Stimulated activated CD8-positive, alpha-beta memory T cell treated with anti-CD3 and anti-CD28 coated beads, Interleukin-7, amount 100 ng/mL, for 1 hour (primary cell): ENCODE measurements around the gene ASPRV1.
"Not testable (repeated sequence)": the region's sequence is repeated elsewhere in the genome, so short reads cannot be mapped to it uniquely, and the experiment has no call there.

ENCODE experiments used
- DNase-seq, 2 donors: peaks; one replicate each; pipeline ENCODE4 v3.0.0-alpha.2; 2020; ENCODE audit warnings: low read depth in 2 of 2

The ASPRV1 gene

DNA sequence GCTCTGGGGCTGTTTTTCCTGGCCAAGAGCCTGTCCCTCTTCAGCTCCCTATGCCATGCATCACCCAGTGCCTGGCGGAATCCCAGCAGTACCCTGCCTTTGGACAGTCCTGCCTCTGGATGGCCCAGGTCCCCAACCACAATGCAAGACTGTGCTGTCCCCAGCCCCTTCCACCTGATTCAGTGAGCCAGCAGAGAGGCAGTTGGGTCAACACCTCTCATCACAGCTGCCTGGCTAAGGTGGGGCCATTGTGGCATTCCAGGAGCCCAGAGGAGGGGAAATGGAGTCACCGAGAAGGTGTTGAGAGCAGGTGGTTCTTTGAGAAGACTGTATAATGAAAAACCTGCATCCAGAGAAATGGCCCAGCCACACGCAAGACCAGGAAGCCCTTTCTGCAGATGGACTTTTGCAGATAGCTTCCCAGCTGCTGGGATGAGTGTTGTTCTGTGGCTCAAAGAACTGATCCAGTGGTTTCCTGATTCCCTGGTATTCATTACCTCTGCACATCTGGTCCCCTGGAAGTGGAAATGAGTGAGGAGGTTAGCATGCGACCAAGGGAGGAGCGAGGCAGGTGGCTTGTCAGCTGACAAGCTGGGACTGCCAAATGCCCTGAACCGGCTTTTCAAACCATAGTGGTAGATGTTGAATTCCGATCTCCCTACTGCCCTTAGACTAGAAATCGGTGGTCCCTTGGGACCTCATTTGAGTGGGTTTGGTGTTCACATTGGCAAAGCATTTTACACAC is 1.7 kb upstream of the ASPRV1 start:
- DNase-seq, result no peak

DNA sequence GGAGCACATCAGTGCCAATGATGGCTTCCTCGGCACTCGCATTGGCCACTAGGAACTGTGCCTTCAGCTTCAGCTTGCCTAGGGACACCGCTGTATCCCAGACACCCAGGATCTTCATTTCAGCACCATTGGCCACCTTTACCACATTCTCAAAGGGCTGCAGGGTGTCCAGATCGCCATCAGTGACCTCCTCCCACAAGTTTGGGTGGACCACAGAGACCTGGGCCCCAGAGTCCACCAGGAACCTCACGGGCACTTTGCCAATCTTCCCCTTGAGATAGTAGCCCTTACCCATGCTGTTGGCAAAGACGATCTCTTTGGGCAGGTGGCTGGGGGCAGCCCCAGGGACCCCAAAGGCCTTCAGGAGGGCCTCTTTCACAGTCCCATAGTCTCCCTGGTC is 610 bp downstream of the ASPRV1 start:
- no peak for DNase-seq

DNA sequence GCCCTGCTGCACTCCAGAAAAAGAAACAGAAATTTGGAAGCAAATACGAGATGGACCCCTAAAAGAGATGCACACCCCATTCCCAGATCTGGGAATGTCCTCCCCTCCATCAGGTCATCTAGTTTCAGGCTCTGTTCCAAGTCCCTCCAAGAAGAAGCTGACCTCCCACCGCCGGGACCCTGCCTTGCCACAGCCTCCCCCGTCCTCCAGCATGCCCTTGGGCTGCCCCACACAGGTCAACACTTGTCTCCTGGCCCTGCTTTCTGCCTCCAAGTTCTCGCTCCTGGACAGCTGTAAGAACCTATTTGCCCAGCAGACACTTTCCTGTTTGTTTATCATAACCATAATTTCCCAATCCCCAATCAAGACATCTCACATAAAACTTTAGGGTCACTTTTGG is 2.0 kb downstream of the ASPRV1 start:
- DNase-seq, result no peak

DNA sequence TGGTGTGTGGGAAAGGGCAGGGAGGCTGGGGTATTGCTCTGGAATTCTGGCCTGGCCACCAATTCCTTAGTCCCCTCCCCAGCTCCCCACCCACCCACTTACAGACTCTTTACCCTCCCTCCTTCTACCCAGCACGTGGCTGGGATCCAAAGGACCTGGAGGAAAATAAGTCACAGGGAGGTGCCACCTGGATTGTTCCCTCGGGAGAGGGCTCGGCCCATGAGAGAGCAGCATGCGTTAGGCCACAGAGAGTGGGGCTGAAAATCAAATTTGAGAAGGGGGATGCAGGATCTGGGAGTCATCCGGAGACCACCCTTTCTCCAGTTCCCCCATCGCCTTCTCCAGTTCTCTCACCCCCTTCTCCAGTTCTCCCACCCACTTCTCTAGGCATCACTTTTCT is 3.0 kb downstream of the ASPRV1 start:
- no peak for DNase-seq

DNA sequence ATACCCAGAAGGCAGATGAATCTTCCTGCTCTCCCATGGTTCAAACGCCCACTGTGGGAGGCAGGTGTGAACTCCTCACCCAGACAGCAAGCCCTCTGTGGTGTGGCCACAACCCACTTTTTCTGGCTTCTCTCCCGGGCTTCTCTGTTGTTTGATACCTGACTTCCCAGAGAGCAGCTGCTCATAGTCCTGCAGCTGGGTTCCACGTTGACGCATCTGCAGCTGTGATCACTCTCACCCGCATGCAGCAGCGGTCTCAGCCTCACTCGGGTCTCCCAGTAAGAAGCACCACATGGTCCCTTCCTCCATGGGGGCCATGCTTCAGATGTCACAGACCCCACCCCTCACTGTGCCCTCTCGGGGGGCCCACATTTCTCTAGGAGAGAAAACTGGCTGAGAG is 3.5 kb downstream of the ASPRV1 start:
- no peak for DNase-seq

DNA sequence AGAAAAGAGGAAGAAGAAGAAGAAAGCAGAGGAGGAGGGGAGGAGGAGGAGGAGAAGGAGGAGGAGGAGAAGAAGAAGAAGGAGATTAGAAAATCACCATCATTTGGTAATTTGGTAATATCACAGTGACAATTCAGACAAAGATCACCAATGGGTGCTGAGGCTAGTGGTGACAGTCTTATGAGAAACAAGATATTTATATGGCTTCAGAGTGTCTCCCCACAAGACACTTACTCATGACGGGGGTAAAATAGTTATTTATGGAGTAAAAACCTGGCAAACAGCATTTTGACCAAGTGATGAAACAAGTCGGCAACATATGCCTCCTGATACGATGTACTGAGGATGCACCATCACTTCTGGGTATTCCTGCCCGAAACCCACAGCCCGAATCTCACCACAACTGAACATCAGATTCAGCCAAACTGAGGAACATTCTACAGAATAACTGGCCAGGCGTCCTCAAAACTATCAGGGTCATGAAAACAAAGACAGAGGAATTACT is 4.9 kb downstream of the ASPRV1 start:
- no peak for DNase-seq

DNA sequence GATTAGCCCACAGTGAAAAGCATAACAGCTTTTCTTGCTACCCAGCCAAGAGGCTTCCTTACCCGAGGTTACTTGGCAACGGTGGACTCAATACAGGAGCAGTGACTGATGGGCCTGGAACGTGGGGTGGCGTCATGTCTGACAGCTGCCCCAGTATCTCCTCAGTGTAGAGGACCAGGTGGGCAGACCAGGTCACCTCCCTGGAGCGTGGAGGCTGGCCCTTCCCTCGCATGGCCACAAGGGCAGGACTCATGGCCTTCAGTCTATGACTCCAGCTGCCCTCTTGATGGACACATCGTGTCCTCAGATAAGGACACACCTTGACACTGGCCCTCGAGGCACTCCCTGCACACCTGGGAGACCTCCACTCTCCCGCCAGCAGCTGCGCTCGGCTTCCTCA is 6.4 kb downstream of the ASPRV1 start:
- no peak for DNase-seq

DNA sequence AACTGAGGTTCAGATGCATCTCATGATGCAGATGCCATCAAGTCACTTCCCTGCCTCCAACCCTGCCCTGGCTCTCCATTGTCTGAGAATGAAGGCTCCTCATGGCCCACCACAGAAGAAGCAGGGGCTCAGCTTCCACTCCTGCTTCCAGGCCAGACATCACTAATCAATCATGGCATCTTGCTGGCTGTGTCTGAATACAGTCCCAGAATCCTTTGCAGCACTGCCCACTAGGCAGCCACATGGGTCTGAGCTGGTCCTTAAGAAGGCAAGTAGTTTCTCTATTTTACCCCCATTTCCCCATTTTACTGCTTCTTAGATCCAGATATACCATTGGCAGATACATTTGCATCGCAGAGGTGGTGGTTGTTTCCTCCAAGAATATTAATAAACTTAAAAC is 7.3 kb downstream of the ASPRV1 start:
- DNase-seq, result no peak

DNA sequence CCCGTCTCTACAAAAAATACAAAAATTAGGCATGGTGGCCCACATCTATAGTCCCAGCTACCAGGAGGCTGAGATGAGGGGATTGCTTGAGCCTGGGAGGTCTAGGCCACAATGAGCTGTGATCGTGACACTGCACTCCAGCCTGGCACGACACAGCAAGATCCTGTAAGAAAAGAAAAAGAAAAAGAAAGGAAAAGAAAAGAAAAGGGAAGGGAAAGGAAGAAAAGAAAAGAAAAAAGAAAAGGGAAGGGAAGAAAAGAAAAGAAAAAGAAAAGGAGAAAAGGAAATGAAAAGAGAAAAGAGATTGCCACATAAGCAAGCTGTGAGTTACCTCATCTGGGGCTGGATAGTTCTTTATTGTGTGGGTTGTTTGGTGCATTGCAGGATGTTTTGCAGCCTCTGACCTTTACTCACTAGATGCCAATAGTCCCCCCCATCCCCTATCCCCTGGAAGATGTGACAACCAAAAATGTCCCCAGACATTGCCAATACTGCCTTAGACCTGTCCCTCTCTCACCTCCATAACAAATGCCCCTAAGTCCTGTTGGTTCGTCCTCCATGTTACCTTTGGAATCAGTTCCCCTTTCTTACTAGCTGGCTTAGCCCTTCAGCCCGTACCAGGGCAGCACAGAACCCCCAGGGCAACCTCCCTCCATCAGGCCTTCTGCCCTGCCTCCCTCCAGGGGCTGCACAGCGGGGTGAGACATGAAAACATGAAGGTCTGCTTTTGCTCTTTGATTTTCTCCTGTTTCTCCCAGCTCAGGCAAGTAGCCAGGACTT is 8.9 kb downstream of the ASPRV1 start:
- no peak for DNase-seq

DNA sequence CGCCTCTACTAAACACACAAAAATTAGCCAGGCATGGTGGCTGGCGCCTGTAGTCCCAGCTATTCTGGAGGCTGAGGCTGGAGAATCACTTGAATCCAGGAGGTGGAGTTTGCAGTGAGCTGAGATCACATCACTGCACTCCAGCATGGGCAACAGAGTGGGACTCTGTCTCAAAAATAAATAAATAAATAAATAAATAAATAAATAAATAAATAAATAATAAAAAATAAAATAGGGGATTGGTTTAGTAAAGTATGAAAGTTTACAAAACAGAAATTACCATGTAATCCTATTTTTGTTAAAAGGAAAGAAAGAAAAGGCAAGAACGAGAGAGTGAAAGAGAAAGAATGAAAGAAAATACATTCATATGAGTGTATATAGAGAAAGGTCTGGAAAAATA is 10.8 kb downstream of the ASPRV1 start:
- not testable (repeated sequence) for DNase-seq

DNA sequence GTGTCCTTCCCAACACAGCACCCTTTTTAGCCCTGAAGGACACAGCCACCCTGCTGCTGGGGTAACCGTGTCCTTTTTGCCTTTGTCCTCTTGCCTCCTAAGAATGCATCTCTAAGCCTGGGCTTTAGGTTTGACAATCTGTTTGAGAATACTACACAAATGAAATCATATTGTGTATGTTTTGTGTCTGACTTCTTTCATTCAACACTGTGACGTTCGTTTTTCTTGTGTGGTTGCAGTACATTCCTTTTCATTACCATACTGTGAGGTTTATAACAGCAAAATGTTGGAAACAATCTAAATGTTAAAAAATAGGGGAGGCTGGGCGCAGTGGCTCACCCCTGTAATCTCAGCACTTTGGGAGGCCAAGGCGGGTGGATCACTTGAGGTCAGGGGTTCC is 11.2 kb downstream of the ASPRV1 start:
- DNase-seq, result no peak

DNA sequence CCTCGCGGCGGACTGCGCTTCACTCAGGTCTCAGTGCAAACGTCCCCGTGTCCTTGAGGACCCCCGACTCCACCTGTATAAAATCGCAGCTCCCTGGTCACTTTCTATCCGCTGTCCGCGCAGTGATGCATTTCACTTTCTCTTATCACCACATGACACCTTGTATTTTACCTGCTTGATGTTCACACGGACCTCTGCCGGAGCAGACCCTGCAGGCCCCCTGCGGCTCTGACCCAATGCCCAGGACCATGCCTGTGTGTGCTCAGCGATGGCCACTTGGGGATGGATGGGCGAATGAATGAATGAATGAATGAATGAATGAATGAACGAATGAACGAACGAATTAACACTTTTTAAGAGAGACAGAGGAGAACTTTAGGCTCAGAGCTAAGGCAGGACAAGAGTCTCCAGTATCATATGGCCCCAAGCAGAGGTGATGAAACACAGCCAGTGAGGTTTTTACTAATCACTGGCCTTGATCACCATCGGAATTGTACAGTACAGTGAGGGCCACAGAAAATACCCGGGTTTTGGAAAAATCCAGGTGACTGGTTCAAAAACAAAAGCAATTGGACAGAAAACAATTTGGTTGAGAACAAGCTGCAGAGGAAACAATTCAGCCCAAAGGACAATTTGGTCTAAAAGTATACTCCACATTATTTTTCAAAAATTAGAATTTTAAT is 12.3 kb downstream of the ASPRV1 start:
- no peak for DNase-seq

DNA sequence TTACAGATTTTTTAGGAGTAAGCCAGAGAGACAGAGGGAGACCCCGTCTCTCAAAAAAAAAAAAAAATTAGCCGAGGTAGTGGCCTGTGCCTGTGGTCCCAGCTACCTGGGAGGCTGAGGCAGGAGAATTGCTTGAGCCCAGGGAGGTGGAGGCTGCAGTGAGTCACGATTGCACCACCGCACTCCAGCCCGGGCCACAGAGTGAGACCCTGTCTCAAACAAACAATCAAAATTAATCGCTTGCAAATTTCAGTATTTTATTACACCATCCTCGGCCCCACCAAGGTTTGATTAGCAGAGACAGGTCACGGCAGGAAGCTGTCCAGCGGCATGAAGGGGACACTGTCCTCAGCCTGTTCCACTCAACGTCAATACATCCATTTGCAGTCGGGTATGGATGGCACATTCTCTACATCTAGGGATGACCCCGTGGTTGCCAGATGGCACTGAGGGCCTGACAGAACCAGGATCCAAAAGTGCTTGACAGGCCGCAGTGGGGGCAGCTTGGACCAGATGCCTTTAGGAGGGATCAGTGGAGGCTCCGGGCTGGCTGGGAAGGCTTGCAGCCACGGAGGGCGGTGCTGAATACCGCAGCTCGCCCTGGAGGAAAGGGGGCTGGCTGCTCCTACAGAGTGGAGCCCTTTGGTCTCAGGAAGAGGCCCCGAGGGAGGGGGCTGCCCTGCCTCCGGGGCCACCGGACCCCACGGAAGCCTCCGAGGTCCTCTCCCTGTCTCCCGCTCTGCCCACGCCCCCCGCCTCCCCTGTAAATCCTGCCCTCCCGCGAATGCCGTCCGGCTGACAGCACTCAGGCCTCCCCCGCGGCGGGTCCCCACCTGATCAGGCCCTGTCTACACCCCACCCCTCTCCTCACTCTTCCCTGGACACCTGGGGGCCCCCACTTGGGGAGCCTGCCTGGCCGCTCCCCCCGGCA is 13.1 kb downstream of the ASPRV1 start:
- DNase-seq, result no peak

DNA sequence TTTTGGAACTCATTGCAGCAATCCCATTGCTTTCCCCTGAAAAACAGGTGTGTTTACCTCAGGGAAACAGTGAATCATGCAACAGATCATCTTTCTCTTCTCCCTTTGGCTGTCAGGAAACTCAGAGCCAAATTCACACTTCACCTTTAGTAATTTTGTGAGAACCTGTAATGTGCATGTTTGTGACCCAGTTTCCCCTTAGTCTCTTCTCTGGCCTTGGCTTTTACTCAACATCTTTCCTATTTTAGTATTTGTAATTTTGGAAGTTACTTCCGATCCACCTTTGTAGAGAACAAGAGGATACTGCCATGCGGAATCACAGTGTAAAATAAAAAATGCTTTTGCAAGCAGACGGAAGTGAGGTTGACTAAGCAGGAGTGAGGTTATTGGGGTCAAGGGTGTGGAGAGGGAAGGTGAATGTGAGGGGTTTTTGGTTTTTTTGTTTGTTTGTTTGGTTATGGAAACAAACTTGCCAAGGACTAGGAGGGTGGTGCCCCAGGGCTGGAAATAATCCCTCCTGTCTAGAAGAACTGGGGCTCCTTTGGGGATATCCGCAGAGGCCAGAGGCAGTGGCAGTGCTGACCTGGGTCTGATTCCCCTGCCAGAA is 14.0 kb downstream of the ASPRV1 start:
- DNase-seq, result no peak

DNA sequence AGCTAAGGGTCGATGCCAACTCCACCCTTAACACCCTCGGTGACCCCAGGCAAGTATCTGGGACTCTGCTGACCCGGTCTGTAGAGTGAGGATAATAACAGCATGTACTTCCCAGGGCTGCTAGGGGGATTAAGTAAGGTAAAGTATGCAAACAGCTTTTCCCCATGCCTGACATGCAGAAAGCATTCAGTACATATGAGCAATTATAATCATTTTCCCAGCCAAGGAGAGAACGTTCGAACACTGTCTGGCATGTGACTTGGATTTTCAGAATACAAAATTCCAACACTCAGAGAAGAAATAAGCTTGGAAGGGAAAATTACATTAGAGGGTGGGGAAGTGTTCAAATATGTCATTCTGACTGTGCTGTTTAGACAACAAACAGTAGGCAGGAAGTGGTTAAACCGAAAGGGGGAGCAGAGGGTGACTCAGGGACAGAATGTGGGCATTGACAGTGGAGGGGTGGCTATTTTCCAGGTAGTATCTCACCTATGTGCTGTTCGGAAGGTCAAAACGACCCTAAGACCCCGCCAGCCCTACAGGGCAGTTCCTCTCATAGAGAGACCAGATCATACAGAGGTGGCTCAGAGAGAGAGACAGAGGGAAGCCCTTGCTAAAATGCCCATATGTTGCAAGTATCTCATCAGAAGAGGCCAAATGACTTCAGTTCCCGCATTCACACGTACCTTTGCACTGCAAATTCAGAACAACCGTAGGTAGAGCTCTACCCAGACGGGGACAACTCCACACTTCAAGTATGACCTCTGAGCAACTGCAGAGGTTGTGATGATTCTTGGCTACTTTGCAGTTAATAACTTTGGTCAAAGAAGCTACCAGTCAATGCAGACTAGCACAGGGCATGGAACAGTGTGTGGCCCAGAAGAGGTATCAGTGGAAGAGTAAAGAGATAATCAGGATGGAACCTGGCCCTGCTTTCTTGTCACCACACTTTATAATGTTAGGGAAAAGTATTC is 14.8 kb downstream of the ASPRV1 start:
- peak; percentile 19 to 30 for DNase-seq

DNA sequence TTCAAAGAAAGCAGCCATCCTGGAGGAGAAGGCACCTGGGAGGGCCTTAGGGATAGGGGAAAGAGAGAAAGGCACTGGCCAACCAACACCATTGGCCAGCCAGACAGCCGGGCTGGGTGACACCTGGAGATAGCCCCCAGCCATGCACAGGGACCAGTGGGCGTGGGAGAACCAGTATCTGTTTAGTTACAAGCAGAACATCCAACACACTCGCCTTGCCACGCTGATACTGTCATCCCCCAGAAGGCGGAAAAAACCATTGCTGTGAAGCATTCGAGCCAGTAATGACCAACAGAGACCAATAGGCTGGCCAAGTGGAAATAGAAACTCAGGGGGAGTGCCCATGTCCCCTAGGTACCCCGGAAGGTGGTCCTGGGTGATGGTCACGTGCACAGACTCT is 15.5 kb downstream of the ASPRV1 start:
- no peak for DNase-seq

DNA sequence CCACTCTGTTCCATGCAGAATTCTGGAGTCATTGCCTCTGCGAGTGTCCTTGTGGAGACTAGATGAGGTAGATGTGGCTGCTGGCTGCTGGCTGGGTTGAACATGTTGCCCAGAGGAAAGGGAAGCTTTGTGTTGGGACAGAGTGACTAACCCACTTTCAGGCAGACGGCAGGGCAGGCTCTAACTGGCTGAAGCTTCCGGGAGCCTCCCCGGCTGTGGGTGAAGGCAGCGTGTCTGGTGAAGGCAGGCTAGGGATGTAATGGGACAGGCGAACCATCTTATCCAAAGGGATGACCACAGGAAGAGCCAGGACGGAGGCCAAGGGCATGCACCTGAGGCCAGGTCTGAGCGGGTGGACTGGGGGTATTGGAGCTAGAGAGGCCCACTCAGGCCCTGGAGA is 16.0 kb downstream of the ASPRV1 start:
- DNase-seq, result no peak

DNA sequence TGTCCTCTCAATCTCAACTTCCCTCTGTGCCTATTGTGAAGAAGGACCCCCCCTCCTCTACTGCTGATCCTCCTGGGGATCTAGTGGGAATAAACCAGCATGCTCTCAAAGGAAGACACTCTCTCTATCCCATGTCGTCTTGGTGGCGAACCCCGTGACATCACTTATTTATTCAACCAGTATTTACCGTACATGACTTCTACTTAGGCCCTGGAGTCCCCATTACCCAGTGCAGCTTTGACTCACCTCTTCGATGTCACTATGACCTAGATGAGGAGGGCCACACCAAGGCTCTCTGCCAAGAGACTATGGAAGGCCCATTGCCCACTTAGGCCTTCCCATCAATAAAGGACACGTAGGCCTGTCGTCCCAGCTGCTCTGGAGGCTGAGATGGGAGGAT is 16.7 kb downstream of the ASPRV1 start:
- no peak for DNase-seq

DNA sequence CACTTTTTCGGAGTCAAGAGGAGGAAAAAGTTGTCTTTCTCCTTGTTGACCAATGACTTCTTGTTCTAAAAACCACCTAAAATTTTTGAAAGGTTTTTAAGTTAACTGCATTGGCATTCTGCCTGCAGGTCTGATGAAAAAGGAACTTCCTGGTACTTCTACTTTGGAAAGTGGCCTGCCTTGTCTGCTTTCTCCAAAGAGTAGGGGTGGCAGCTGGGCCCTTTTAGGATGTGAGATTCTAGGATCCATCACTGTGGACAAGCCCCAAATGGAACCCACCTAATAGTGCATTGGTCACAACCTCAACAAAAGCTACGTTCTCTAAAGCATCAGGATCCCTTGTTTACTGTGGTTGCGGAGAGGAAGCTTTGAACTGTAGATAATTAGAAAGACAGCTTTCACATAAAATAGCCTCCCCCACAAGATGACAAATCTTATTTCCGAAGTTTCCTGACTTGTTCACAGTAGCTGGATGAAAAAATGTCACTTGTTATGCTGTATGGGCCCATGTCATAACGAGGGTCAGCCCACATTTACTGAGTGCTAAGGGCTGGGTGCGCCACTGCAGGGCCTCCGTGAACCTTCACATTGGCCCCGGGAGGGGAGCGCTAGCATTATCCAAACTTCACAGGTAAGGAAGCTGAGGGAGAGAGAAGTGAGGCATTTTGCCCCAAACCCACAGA is 17.4 kb downstream of the ASPRV1 start:
- DNase-seq, result no peak
